K562 (cell line): ENCODE measurements around the gene ENOX2.

Experiments
- ARHGAP35 ChIP-seq: fragments of 450-650 bp; IDR thresholded peaks from 2 replicates; pipeline ENCODE4 v1.6.1; 2018; ENCODE audit not compliant: partially characterized antibody
- CEBPB ChIP-seq: fragments of 450-650 bp; IDR thresholded peaks from 2 replicates; pipeline ENCODE4 v1.6.1; 2016; ENCODE audit warnings: missing genetic modification characterization, missing compliant biosample characterization
- CEBPG ChIP-seq, 3 experiments: fragments of 200-800 bp in 1 of 3; sonication (Bioruptor generic) in 1 of 3; sonication (generic) in 1 of 3; formaldehyde crosslinking in 1 of 3; IDR thresholded peaks in 2 of 3; conservative IDR thresholded peaks in 1 of 3; 2 replicates each; pipeline versions ENCODE4 v1.6.1 to v1.8.0; 2016 to 2022; ENCODE audit warnings: missing compliant biosample characterization in 2 of 3, missing genetic modification characterization in 2 of 3, mild to moderate bottlenecking in 1 of 3, missing genetic modification reagents in 1 of 3
- DPF2 ChIP-seq: fragments of 450-650 bp; IDR thresholded peaks from 2 replicates; pipeline ENCODE4 v1.6.1; 2016
- JUNB ChIP-seq: fragments of 450-650 bp; formaldehyde crosslinking; conservative IDR thresholded peaks from 2 replicates; pipeline ENCODE4 v1.4.0; 2020; ENCODE audit warnings: mild to moderate bottlenecking
- POLR2A ChIP-seq: fragments of 450-650 bp; conservative IDR thresholded peaks from 2 replicates; pipeline ENCODE4 v1.6.1; 2016
- POLR2AphosphoS5 ChIP-seq: IDR thresholded peaks from 2 replicates; pipeline ENCODE4 v1.6.1; 2011; ENCODE audit warnings: mild to moderate bottlenecking, low read depth, low read length, moderate library complexity; ENCODE audit not compliant: control insufficient read depth, insufficient read depth
- SMARCA4 ChIP-seq: fragments of 450-650 bp; IDR thresholded peaks from 2 replicates; pipeline ENCODE4 v1.6.1; 2016
- ZC3H4 ChIP-seq: sonication (generic); formaldehyde crosslinking; IDR thresholded peaks from 2 replicates; pipeline ENCODE4 v1.9.0; 2021; ENCODE audit warnings: missing genetic modification reagents, borderline replicate concordance
- ZKSCAN1 ChIP-seq: fragments of 150-350 bp; IDR thresholded peaks from 2 replicates; pipeline ENCODE4 v1.6.1; 2016; ENCODE audit warnings: low read depth, low read length
- TF ChIP-seq, protein P1 (sequence below), 3 experiments: IDR thresholded peaks in 2 of 3; conservative IDR thresholded peaks in 1 of 3; 2 replicates each; pipeline ENCODE4 v1.5.1; 2011 to 2012; ENCODE audit warnings: low read length in 3 of 3, mild to moderate bottlenecking in 3 of 3, control low read depth in 2 of 3, improper control_type of control experiment in 1 of 3, inconsistent platforms in 1 of 3, low read depth in 1 of 3, mixed read lengths in 1 of 3, moderate library complexity in 1 of 3; ENCODE audit not compliant: insufficient read depth in 2 of 3
- TF ChIP-seq, protein P2 (sequence below): fragments of 450-650 bp; IDR thresholded peaks from 2 replicates; pipeline ENCODE4 v1.6.1; 2016
- TF ChIP-seq, protein P3 (sequence below): fragments of 450-650 bp; formaldehyde crosslinking; IDR thresholded peaks from 2 replicates; pipeline ENCODE4 v1.4.0; 2022; ENCODE audit warnings: missing genetic modification characterization
- TF ChIP-seq, protein P4 (sequence below): fragments of 450-650 bp; IDR thresholded peaks from 2 replicates; pipeline ENCODE4 v1.7.1; 2018; ENCODE audit warnings: mild to moderate bottlenecking, low read depth; ENCODE audit not compliant: partially characterized antibody

DNA sequence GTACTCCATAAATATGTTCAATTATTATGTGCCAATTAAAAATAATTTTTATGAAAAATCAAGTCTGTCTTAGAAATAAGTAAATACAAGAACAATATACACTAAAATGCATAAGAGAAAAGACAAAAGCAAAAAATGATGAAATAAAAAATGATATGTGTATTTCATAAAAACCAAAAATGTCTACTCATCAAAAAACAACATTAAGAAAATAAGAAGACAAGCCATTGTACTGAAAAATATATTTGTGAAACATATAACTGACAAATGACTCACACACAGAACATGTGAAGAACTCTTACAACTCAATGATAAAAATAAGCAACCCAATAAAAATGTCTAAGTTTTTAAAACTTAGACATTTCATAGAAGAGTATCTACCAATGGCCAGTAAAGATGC is 34.1 kb upstream of the ENOX2 start:
- TF ChIP-seq SMARCA4: no peak
- no peak for TF ChIP-seq POLR2A
- no peak for TF ChIP-seq ZC3H4 (CRISPR knock-in tag)
- TF ChIP-seq, protein P1, sequence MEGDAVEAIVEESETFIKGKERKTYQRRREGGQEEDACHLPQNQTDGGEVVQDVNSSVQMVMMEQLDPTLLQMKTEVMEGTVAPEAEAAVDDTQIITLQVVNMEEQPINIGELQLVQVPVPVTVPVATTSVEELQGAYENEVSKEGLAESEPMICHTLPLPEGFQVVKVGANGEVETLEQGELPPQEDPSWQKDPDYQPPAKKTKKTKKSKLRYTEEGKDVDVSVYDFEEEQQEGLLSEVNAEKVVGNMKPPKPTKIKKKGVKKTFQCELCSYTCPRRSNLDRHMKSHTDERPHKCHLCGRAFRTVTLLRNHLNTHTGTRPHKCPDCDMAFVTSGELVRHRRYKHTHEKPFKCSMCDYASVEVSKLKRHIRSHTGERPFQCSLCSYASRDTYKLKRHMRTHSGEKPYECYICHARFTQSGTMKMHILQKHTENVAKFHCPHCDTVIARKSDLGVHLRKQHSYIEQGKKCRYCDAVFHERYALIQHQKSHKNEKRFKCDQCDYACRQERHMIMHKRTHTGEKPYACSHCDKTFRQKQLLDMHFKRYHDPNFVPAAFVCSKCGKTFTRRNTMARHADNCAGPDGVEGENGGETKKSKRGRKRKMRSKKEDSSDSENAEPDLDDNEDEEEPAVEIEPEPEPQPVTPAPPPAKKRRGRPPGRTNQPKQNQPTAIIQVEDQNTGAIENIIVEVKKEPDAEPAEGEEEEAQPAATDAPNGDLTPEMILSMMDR (IDR thresholded peaks at IDR 0.05 in 2 of 3, conservative IDR thresholded peaks at IDR 0.05 in 1 of 3; ENCODE audit: insufficient read depth in 2 of 3, low read depth in 1 of 3, low read length in 3 of 3): no peak
- TF ChIP-seq, protein P2, sequence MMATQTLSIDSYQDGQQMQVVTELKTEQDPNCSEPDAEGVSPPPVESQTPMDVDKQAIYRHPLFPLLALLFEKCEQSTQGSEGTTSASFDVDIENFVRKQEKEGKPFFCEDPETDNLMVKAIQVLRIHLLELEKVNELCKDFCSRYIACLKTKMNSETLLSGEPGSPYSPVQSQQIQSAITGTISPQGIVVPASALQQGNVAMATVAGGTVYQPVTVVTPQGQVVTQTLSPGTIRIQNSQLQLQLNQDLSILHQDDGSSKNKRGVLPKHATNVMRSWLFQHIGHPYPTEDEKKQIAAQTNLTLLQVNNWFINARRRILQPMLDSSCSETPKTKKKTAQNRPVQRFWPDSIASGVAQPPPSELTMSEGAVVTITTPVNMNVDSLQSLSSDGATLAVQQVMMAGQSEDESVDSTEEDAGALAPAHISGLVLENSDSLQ: no peak
- TF ChIP-seq, protein P3, sequence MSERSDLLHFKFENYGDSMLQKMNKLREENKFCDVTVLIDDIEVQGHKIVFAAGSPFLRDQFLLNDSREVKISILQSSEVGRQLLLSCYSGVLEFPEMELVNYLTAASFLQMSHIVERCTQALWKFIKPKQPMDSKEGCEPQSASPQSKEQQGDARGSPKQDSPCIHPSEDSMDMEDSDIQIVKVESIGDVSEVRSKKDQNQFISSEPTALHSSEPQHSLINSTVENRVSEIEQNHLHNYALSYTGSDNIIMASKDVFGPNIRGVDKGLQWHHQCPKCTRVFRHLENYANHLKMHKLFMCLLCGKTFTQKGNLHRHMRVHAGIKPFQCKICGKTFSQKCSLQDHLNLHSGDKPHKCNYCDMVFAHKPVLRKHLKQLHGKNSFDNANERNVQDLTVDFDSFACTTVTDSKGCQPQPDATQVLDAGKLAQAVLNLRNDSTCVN (CRISPR knock-in tag): no peak
- TF ChIP-seq CEBPB: no peak
- TF ChIP-seq ARHGAP35: no peak
- no peak for TF ChIP-seq DPF2
- no peak for TF ChIP-seq JUNB
- no peak for TF ChIP-seq CEBPG (CRISPR knock-in tag; IDR thresholded peaks at IDR 0.05)
- no peak for TF ChIP-seq CEBPG (tag; conservative IDR thresholded peaks at IDR 0.05 in 1 of 2, IDR thresholded peaks at IDR 0.05 in 1 of 2)
- no peak for TF ChIP-seq ZKSCAN1
- no peak for TF ChIP-seq POLR2AphosphoS5
- TF ChIP-seq, protein P4, sequence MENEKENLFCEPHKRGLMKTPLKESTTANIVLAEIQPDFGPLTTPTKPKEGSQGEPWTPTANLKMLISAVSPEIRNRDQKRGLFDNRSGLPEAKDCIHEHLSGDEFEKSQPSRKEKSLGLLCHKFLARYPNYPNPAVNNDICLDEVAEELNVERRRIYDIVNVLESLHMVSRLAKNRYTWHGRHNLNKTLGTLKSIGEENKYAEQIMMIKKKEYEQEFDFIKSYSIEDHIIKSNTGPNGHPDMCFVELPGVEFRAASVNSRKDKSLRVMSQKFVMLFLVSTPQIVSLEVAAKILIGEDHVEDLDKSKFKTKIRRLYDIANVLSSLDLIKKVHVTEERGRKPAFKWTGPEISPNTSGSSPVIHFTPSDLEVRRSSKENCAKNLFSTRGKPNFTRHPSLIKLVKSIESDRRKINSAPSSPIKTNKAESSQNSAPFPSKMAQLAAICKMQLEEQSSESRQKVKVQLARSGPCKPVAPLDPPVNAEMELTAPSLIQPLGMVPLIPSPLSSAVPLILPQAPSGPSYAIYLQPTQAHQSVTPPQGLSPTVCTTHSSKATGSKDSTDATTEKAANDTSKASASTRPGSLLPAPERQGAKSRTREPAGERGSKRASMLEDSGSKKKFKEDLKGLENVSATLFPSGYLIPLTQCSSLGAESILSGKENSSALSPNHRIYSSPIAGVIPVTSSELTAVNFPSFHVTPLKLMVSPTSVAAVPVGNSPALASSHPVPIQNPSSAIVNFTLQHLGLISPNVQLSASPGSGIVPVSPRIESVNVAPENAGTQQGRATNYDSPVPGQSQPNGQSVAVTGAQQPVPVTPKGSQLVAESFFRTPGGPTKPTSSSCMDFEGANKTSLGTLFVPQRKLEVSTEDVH: no peak
